H9 (cell line): ENCODE measurements around the gene SS18L1. TPM values are rescaled to one million over a fixed set of nuclear protein-coding genes. Genes with fewer than 3 reads are reported as not detected.

Source experiments
- DNase-seq: peaks from one replicate; pipeline ENCODE4 v3.0.0-alpha.2; 2017
- H2AFZ ChIP-seq: one replicate; pipeline ENCODE4 v1.6.1; 2013; ENCODE audit warnings: mild to moderate bottlenecking, low read length, control low read depth, moderate library complexity
- H2AK5ac ChIP-seq: 2 replicates; pipeline ENCODE4 v1.6.1; 2013; ENCODE audit warnings: low read length, control low read depth, mixed read lengths; ENCODE audit not compliant: insufficient read length
- H2BK120ac ChIP-seq: one replicate; pipeline ENCODE4 v1.6.1; 2013; ENCODE audit warnings: low read depth, mild to moderate bottlenecking, low read length, control low read depth, inconsistent platforms; ENCODE audit not compliant: poor library complexity, severe bottlenecking
- H2BK12ac ChIP-seq: 2 replicates; pipeline ENCODE4 v1.6.1; 2013; ENCODE audit warnings: low read length, control low read depth, mixed read lengths, low read depth; ENCODE audit not compliant: insufficient read length
- H2BK15ac ChIP-seq: 2 replicates; pipeline ENCODE4 v1.6.1; 2013; ENCODE audit warnings: low read depth, low read length, control low read depth
- H2BK20ac ChIP-seq: one replicate; pipeline ENCODE4 v1.6.1; 2013; ENCODE audit warnings: low read depth, mild to moderate bottlenecking, low read length, control low read depth, inconsistent platforms; ENCODE audit not compliant: poor library complexity, severe bottlenecking
- H2BK5ac ChIP-seq: 2 replicates; pipeline ENCODE4 v1.6.1; 2013; ENCODE audit warnings: low read length, control low read depth, mixed read lengths; ENCODE audit not compliant: insufficient read length
- H3K14ac ChIP-seq: 2 replicates; pipeline ENCODE4 v1.6.1; 2013; ENCODE audit warnings: low read length, control low read depth; ENCODE audit not compliant: insufficient read depth
- H3K18ac ChIP-seq: 2 replicates; pipeline ENCODE4 v1.6.1; 2013; ENCODE audit warnings: low read depth, mild to moderate bottlenecking, mixed read lengths, low read length, control low read depth; ENCODE audit not compliant: insufficient read length
- H3K23ac ChIP-seq: 2 replicates; pipeline ENCODE4 v1.6.1; 2013; ENCODE audit warnings: low read length, control low read depth, mixed read lengths, low read depth; ENCODE audit not compliant: insufficient read length
- H3K23me2 ChIP-seq: 2 replicates; pipeline ENCODE4 v1.6.1; 2013; ENCODE audit warnings: low read depth, mild to moderate bottlenecking, mixed read lengths, low read length, control low read depth; ENCODE audit not compliant: insufficient read length, poor library complexity, severe bottlenecking
- H3K27ac ChIP-seq: 2 replicates; pipeline ENCODE4 v1.5.1; 2013; ENCODE audit warnings: low read length, control low read depth, mixed read lengths, low read depth; ENCODE audit not compliant: insufficient read length
- H3K27me3 ChIP-seq: 2 replicates; pipeline ENCODE4 v1.6.1; 2013; ENCODE audit warnings: low read length, control low read depth, inconsistent platforms; ENCODE audit not compliant: insufficient read depth
- H3K4ac ChIP-seq: 2 replicates; pipeline ENCODE4 v1.6.1; 2013; ENCODE audit warnings: low read depth, mild to moderate bottlenecking, control low read depth, inconsistent platforms, low read length, moderate library complexity
- H3K4me1 ChIP-seq: 2 replicates; pipeline ENCODE4 v1.6.1; 2013; ENCODE audit warnings: low read length, control low read depth, inconsistent platforms; ENCODE audit not compliant: insufficient read depth
- H3K4me2 ChIP-seq: 2 replicates; pipeline ENCODE4 v1.6.1; 2013; ENCODE audit warnings: low read length, control low read depth, mixed read lengths; ENCODE audit not compliant: insufficient read length, insufficient read depth
- H3K56ac ChIP-seq: 2 replicates; pipeline ENCODE4 v1.6.1; 2013; ENCODE audit warnings: low read depth, mild to moderate bottlenecking, mixed read lengths, low read length, control low read depth; ENCODE audit not compliant: insufficient read length
- H3K79me1 ChIP-seq: 2 replicates; pipeline ENCODE4 v1.6.1; 2013; ENCODE audit warnings: low read depth, mild to moderate bottlenecking, moderate library complexity, low read length, control low read depth, inconsistent platforms; ENCODE audit not compliant: insufficient read depth, poor library complexity, severe bottlenecking
- H3K79me2 ChIP-seq: 2 replicates; pipeline ENCODE4 v1.6.1; 2013; ENCODE audit warnings: low read length, control low read depth, inconsistent platforms; ENCODE audit not compliant: insufficient read depth
- H3K9ac ChIP-seq: 2 replicates; pipeline ENCODE4 v1.6.1; 2013; ENCODE audit warnings: low read length, control low read depth, mixed read lengths; ENCODE audit not compliant: insufficient read length; ENCODE audit errors: extremely low read depth
- H3K9me3 ChIP-seq: one replicate; pipeline ENCODE4 v1.6.1; 2013; ENCODE audit warnings: low read depth, low read length, inconsistent platforms; ENCODE audit not compliant: control insufficient read depth
- H3T11ph ChIP-seq: one replicate; pipeline ENCODE4 v1.6.1; 2013; ENCODE audit warnings: mild to moderate bottlenecking, low read length, control low read depth, inconsistent platforms
- H4K20me1 ChIP-seq: one replicate; pipeline ENCODE4 v1.6.1; 2013; ENCODE audit not compliant: control insufficient read depth, insufficient read length, insufficient read depth
- H4K5ac ChIP-seq: 2 replicates; pipeline ENCODE4 v1.6.1; 2013; ENCODE audit warnings: low read depth, mild to moderate bottlenecking, mixed read lengths, low read length, control low read depth; ENCODE audit not compliant: insufficient read length
- H4K8ac ChIP-seq: replicated peaks from 2 replicates; pipeline ENCODE4 v1.6.1; 2013; ENCODE audit warnings: low read length, control low read depth, mixed read lengths, low read depth; ENCODE audit not compliant: insufficient read length
- H4K91ac ChIP-seq: 2 replicates; pipeline ENCODE4 v1.6.1; 2013; ENCODE audit warnings: low read depth, mild to moderate bottlenecking, moderate library complexity, mixed read lengths, low read length, control low read depth; ENCODE audit not compliant: insufficient read length
- H3K27ac Mint-ChIP-seq, 3 experiments: 2 replicates in 2 of 3; 3 replicates in 1 of 3; pipeline ENCODE4 v1.8.0; 2020 to 2021; ENCODE audit warnings: mixed read lengths in 3 of 3, mild to moderate bottlenecking in 1 of 3, moderate library complexity in 1 of 3
- H3K27me3 Mint-ChIP-seq: 2 replicates; pipeline ENCODE4 v1.8.0; 2021; ENCODE audit warnings: low read depth, mild to moderate bottlenecking, moderate library complexity, mixed read lengths
- H3K36me3 Mint-ChIP-seq, 3 experiments: 2 replicates in 2 of 3; 3 replicates in 1 of 3; pipeline ENCODE4 v1.8.0; 2020 to 2021; ENCODE audit warnings: low read depth in 3 of 3, mixed read lengths in 3 of 3; ENCODE audit not compliant: insufficient read depth in 1 of 3
- H3K4me1 Mint-ChIP-seq, 2 experiments: 2 replicates each; pipeline ENCODE4 v1.8.0; 2020; ENCODE audit warnings: mixed read lengths in 2 of 2
- H3K4me3 Mint-ChIP-seq, 2 experiments: 2 replicates in 1 of 2; 3 replicates in 1 of 2; pipeline ENCODE4 v1.8.0; 2020 to 2021; ENCODE audit warnings: mild to moderate bottlenecking in 2 of 2, mixed read lengths in 2 of 2, moderate library complexity in 1 of 2
- H3K9me3 Mint-ChIP-seq, 2 experiments: 2 replicates in 1 of 2; 3 replicates in 1 of 2; pipeline ENCODE4 v1.8.0; 2020; ENCODE audit warnings: mild to moderate bottlenecking in 2 of 2, mixed read lengths in 2 of 2, moderate library complexity in 1 of 2
- CTCF ChIP-seq: fragments of 200-600 bp; sonication (generic); conservative IDR thresholded peaks from 3 replicates; pipeline ENCODE4 v1.8.0; 2021; ENCODE audit warnings: antibody characterized with exemption, mild to moderate bottlenecking
- WGBS: extraction: QIAGEN DNeasy Blood & Tissue Kit; methylation state at CpG from one replicate; pipeline ENCODE4 v1.1.7; 2013; ENCODE audit warnings: missing lambda C conversion rate, low lambda C conversion rate, mixed read lengths; ENCODE audit not compliant: insufficient read length; ENCODE audit errors: extremely low coverage; 5-methylcytosine and 5-hydroxymethylcytosine counted together
- total RNA-seq: library from RNA; stranded (reverse); gene quantifications from 2 replicates; pipeline ENCODE4 v1.2.1, GENCODE V29; 2021

Gene SS18L1
- total RNA-seq, 1 experiment from 2014 or later = 22.2 TPM

- TF ChIP-seq CTCF = no peak
- Histone ChIP-seq H3K4me2 (peak within 1 kb of the TSS; percentile 44), H3K18ac (peak within 1 kb of the TSS; percentile 69), H3K23ac (no peak within 1 kb of the TSS), H3K4me1 (no peaks in the 10 kb centered on the region), H2AK5ac (no peak within 1 kb of the TSS), H3K23me2 (peaks cover 4% of the 10 kb centered on the region), H3K27me3 (no peaks in the 10 kb centered on the region), H4K8ac (no peak within 1 kb of the TSS), H4K91ac (no peak within 1 kb of the TSS), H4K20me1 (peaks cover 3% of the 10 kb centered on the region), H4K5ac (no peak within 1 kb of the TSS), H3K79me1 (peaks cover 15% of the 10 kb centered on the region), H3K4ac (no peak within 1 kb of the TSS), H3T11ph (no peak within 1 kb of the TSS), H2BK120ac (no peak within 1 kb of the TSS), H3K79me2 (peaks cover 9% of the 10 kb centered on the region; the same call in 1 of the 2 replicates), H3K14ac (peak within 1 kb of the TSS; percentile 88; the same call in 1 of the 2 replicates), H2BK12ac (no peak within 1 kb of the TSS), H3K27ac (no peak within 1 kb of the TSS), H2BK5ac (no peak within 1 kb of the TSS), H3K9ac (peak within 1 kb of the TSS; percentile 83), H2AFZ (no peak within 1 kb of the TSS), H3K9me3 (no peaks in the 10 kb centered on the region), H2BK15ac (no peak within 1 kb of the TSS), H2BK20ac (no peak within 1 kb of the TSS), H3K56ac (no peak within 1 kb of the TSS)
- Mint-ChIP-seq H3K36me3 (peaks cover 24 to 35% (median 31%) of the 10 kb centered on the region in 3 experiments; a peak in 6 of 7 replicates), H3K9me3 (no peaks in the 10 kb centered on the region), H3K27ac (peak within 1 kb of the TSS; percentile 94 to 95 (median 94); a peak in 5 of 7 replicates), H3K4me3 (peak within 1 kb of the TSS; percentile 80 to 90), H3K27me3 (no peaks in the 10 kb centered on the region; the same call in none of the 2 replicates), H3K4me1 (peaks cover 27 to 46% of the 10 kb centered on the region in 2 experiments)
- no CpG with 5 or more reads among the region's 124 CpGs for WGBS
- peak; percentile 94 for DNase-seq
Observed at GRCh38 chr20:62121776-62122653, 21.6 kb upstream of the SS18L1 start, which contains the start of gene LSM14B. Gene LSM14B (plus strand): TSS chr20:62122475. CDS start chr20:62122667, 192 bp downstream.
